ENCODE data around the gene CDHR3.

CDHR3 gene

GRCh38 chr7:106023369-106024322 is 60.6 kb downstream of the CDHR3 start:
- 88 to 93% methylated on average over 6 of the region's 6 CpGs for WGBS, 2 experiments (ENCODE audit: insufficient coverage in 2 of 2)

GRCh38 chr7:106026101-106026500 is 63.0 kb downstream of the CDHR3 start:
- Histone ChIP-seq H3K27ac (ENCODE audit: low read depth, low read length, severe bottlenecking) (no peak overlapping the region), H3K4me3 (ENCODE audit: extremely low read depth, insufficient read depth, low read length, poor library complexity, severe bottlenecking) (no peak overlapping the region), H3K4me1 (ENCODE audit: control insufficient read depth, insufficient read depth, low read length, poor library complexity, severe bottlenecking) (peaks cover 13% of the 10 kb centered on the region), H3K9me3 (ENCODE audit: control insufficient read depth, low read length) (no peaks in the 10 kb centered on the region), H3K36me3 (ENCODE audit: control insufficient read depth, insufficient read depth, low read length) (no peaks in the 10 kb centered on the region)
- 100% methylated on average over 1 of the region's 2 CpGs for WGBS, 2 experiments (ENCODE audit: insufficient coverage in 2 of 2)

More at GRCh38 chr7:106023369-106024322, 60.6 kb downstream of the CDHR3 start:
- H3K9me3 ChIP-seq (ENCODE audit: control insufficient read depth, low read length): no peaks in the 10 kb centered on the region
- no peak overlapping the region for H3K27ac ChIP-seq (ENCODE audit: low read depth, low read length, severe bottlenecking)
- H3K4me3 ChIP-seq (ENCODE audit: extremely low read depth, insufficient read depth, low read length, poor library complexity, severe bottlenecking): no peak overlapping the region
- H3K36me3 ChIP-seq (ENCODE audit: control insufficient read depth, insufficient read depth, low read length): no peaks in the 10 kb centered on the region
- peaks cover 22% of the 10 kb centered on the region for H3K4me1 ChIP-seq (ENCODE audit: control insufficient read depth, insufficient read depth, low read length, poor library complexity, severe bottlenecking)

DNA sequence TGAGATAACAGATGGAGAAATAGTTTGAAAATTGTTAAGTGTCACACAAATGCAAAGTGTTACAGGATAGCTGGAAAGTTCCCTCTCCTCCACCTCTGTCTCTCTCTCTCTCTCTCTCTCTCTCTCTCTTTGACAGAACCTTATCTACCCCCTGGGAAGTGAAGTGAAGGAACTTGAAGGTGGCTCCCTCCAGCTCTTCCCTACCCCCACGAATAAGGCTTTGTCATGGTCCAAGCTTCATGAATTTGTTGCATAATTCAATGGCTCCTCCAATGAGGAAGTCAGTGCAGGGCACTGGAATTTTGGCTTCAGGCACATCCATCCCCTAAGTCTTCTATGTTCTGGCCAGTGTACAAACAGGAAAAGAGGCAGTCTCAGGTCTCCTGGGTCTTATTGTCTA is 66.4 kb downstream of the CDHR3 start:
- H3K36me3 ChIP-seq (ENCODE audit: control insufficient read depth, insufficient read depth, low read length): no peaks in the 10 kb centered on the region
- no peaks in the 10 kb centered on the region for H3K9me3 ChIP-seq (ENCODE audit: control insufficient read depth, low read length)
- H3K27ac ChIP-seq (ENCODE audit: low read depth, low read length, severe bottlenecking): no peak overlapping the region
- WGBS, 2 experiments (ENCODE audit: insufficient coverage in 2 of 2): 60% methylated on average over 1 of the region's 1 CpG; no CpG with 5 or more reads in 1 of the 2 experiments
- no peaks in the 10 kb centered on the region for H3K4me1 ChIP-seq (ENCODE audit: control insufficient read depth, insufficient read depth, low read length, poor library complexity, severe bottlenecking)
- H3K4me3 ChIP-seq (ENCODE audit: extremely low read depth, insufficient read depth, low read length, poor library complexity, severe bottlenecking): no peak overlapping the region

DNA sequence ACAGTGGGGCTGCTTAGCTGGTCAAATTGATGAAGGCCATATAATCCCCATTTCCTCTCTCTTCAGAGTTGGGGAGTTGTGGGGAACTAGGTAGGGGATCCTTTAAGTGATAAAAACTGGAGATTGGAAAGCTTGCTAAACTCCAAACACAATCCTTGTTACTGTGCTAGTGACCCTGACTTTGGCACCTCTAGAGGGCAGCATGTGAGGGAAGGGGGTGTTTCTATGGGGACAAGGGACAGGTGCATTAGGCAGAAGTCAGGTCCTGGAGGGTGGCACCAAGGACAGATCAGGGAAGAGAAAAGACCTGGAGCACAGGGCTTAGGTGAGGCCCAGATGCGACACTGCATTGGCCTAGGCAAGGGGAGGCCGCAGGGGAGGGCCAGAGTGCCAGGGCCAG is 66.9 kb downstream of the CDHR3 start:
- WGBS, 2 experiments (ENCODE audit: insufficient coverage in 2 of 2): 93 to 100% methylated on average over 2 of the region's 2 CpGs
- no peak overlapping the region for H3K27ac ChIP-seq (ENCODE audit: low read depth, low read length, severe bottlenecking)
- H3K4me1 ChIP-seq (ENCODE audit: control insufficient read depth, insufficient read depth, low read length, poor library complexity, severe bottlenecking): no peaks in the 10 kb centered on the region
- H3K9me3 ChIP-seq (ENCODE audit: control insufficient read depth, low read length): no peaks in the 10 kb centered on the region
- H3K4me3 ChIP-seq (ENCODE audit: extremely low read depth, insufficient read depth, low read length, poor library complexity, severe bottlenecking): no peak overlapping the region
- H3K36me3 ChIP-seq (ENCODE audit: control insufficient read depth, insufficient read depth, low read length): no peaks in the 10 kb centered on the region

GRCh38 chr7:106031300-106032035 is 68.4 kb downstream of the CDHR3 start:
- Histone ChIP-seq H3K27ac (ENCODE audit: low read depth, low read length, severe bottlenecking) (no peak overlapping the region), H3K9me3 (ENCODE audit: control insufficient read depth, low read length) (no peaks in the 10 kb centered on the region), H3K36me3 (ENCODE audit: control insufficient read depth, insufficient read depth, low read length) (no peaks in the 10 kb centered on the region), H3K4me1 (ENCODE audit: control insufficient read depth, insufficient read depth, low read length, poor library complexity, severe bottlenecking) (no peaks in the 10 kb centered on the region), H3K4me3 (ENCODE audit: extremely low read depth, insufficient read depth, low read length, poor library complexity, severe bottlenecking) (no peak overlapping the region)
- WGBS, 2 experiments (ENCODE audit: insufficient coverage in 2 of 2): 24% methylated on average over 6 of the region's 10 CpGs; no CpG with 5 or more reads in 1 of the 2 experiments

GRCh38 chr7:106032295-106032694 is 69.2 kb downstream of the CDHR3 start:
- Histone ChIP-seq H3K27ac (ENCODE audit: low read depth, low read length, severe bottlenecking) (no peak overlapping the region), H3K4me1 (ENCODE audit: control insufficient read depth, insufficient read depth, low read length, poor library complexity, severe bottlenecking) (no peaks in the 10 kb centered on the region), H3K9me3 (ENCODE audit: control insufficient read depth, low read length) (no peaks in the 10 kb centered on the region), H3K36me3 (ENCODE audit: control insufficient read depth, insufficient read depth, low read length) (no peaks in the 10 kb centered on the region), H3K4me3 (ENCODE audit: extremely low read depth, insufficient read depth, low read length, poor library complexity, severe bottlenecking) (no peak overlapping the region)
- 89 to 93% methylated on average over 3 of the region's 3 CpGs for WGBS, 2 experiments (ENCODE audit: insufficient coverage in 2 of 2)

DNA sequence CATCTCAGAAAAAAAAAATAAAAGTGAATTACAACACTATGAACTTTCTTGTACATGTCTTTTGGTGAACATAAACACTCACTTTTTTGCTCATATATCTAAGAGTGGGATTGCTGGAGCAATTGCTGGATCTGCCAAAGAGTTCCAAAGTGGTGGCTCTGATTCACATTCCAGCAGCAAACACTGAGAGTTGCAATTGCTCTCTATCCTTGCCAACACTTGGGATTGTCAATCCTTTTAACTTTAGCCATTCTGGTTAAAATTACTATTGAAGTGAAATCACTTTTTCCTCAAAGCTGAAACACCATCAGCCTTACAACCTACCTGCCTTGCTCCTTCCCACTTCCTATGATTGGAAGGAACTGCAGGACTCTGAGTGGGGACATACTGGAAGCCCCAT is 70.7 kb downstream of the CDHR3 start:
- H3K4me3 ChIP-seq (ENCODE audit: extremely low read depth, insufficient read depth, low read length, poor library complexity, severe bottlenecking): no peak overlapping the region
- H3K9me3 ChIP-seq (ENCODE audit: control insufficient read depth, low read length): no peaks in the 10 kb centered on the region
- H3K4me1 ChIP-seq (ENCODE audit: control insufficient read depth, insufficient read depth, low read length, poor library complexity, severe bottlenecking): peaks cover 3% of the 10 kb centered on the region
- H3K36me3 ChIP-seq (ENCODE audit: control insufficient read depth, insufficient read depth, low read length): no peaks in the 10 kb centered on the region
- H3K27ac ChIP-seq (ENCODE audit: low read depth, low read length, severe bottlenecking): no peak overlapping the region

DNA sequence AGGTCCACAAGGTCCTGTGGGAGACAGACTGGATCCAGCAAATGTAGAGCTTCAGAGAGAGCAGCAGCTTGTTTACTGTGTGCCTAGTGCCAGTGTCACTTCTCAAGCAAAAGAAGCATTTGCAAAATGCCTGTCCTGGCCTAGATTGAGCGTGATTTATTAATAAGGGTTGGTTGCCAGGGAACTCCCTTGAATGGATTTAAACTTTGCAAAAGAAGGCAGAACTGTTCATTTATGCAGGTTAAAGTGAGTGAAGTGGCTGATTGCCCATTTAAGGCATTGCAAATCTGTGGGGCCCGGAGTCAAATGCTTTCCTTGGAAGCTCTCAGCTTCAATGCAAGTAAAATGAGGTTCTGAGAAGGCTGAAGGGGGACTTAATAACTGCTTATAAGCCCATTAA is 71.3 kb downstream of the CDHR3 start:
- H3K9me3 ChIP-seq (ENCODE audit: control insufficient read depth, low read length): no peaks in the 10 kb centered on the region
- no peaks in the 10 kb centered on the region for H3K36me3 ChIP-seq (ENCODE audit: control insufficient read depth, insufficient read depth, low read length)
- H3K4me3 ChIP-seq (ENCODE audit: extremely low read depth, insufficient read depth, low read length, poor library complexity, severe bottlenecking): no peak overlapping the region
- WGBS, 2 experiments (ENCODE audit: insufficient coverage in 2 of 2): 91 to 94% methylated on average over 2 of the region's 2 CpGs
- H3K27ac ChIP-seq (ENCODE audit: low read depth, low read length, severe bottlenecking): no peak overlapping the region
- H3K4me1 ChIP-seq (ENCODE audit: control insufficient read depth, insufficient read depth, low read length, poor library complexity, severe bottlenecking): peaks cover 8% of the 10 kb centered on the region

DNA sequence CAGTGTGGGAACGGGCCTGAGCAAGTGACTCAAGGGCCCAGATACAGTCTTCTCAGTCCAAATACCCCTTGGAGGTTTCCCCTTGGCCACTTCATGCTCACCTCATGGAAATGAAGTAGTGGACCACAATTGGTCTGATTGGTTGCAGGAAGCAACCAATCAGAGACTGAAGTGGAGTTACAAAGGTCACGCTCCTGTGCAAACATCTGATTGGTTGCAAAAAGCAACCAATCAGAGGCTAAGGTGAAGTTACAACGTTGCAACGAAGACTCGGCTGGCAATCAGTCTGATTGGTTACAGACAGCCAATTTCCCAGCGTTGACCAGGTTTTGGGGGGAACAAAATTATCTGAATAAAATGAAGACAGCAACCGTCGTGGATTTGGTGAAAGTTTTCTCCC is 72.5 kb downstream of the CDHR3 start:
- Histone ChIP-seq H3K36me3 (ENCODE audit: control insufficient read depth, insufficient read depth, low read length) (no peaks in the 10 kb centered on the region), H3K4me1 (ENCODE audit: control insufficient read depth, insufficient read depth, low read length, poor library complexity, severe bottlenecking) (peaks cover 8% of the 10 kb centered on the region), H3K4me3 (ENCODE audit: extremely low read depth, insufficient read depth, low read length, poor library complexity, severe bottlenecking) (no peak overlapping the region), H3K9me3 (ENCODE audit: control insufficient read depth, low read length) (no peaks in the 10 kb centered on the region), H3K27ac (ENCODE audit: low read depth, low read length, severe bottlenecking) (no peak overlapping the region)
- 90 to 91% methylated on average over 5 to 6 of the region's 8 CpGs for WGBS, 2 experiments (ENCODE audit: insufficient coverage in 2 of 2)

DNA sequence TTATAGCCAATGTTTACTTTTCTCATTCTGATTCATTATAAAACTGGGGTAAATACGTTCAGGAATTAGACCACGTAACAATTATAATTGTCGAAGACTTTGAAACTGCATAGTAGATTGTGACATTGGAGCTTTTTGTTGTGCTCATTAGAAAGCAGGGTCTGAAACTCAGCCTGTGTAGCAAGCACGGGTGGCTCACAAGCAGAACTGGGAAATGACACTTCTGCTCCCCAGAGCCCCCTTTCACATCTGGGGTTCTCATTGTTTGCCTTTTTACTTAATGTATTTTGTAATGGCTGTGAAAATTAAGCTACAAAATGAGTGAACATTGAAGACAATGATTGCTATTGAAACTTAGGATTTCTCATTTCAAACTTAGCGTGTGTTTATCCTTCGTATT is 72.9 kb downstream of the CDHR3 start:
- Histone ChIP-seq H3K4me3 (ENCODE audit: extremely low read depth, insufficient read depth, low read length, poor library complexity, severe bottlenecking) (no peak overlapping the region), H3K27ac (ENCODE audit: low read depth, low read length, severe bottlenecking) (no peak overlapping the region), H3K4me1 (ENCODE audit: control insufficient read depth, insufficient read depth, low read length, poor library complexity, severe bottlenecking) (peaks cover 8% of the 10 kb centered on the region), H3K9me3 (ENCODE audit: control insufficient read depth, low read length) (no peaks in the 10 kb centered on the region), H3K36me3 (ENCODE audit: control insufficient read depth, insufficient read depth, low read length) (no peaks in the 10 kb centered on the region)
- 92 to 96% methylated on average over 4 to 6 of the region's 6 CpGs for WGBS, 2 experiments (ENCODE audit: insufficient coverage in 2 of 2)

Data from mesodermal cell (in vitro differentiated cells).